ENCODE results near the gene MAP1LC3A. TPM values are rescaled to one million over a fixed set of nuclear protein-coding genes. Genes with fewer than 3 reads are reported as not detected.

The MAP1LC3A gene
- total and polyA plus RNA-seq, 4 donors: 4.9 to 38.8 (median 12.7) TPM

- TF ChIP-seq MAX (IDR thresholded peaks at IDR 0.05): no peak
Measured at GRCh38 chr20:34566978-34567891, 8.7 kb downstream of the MAP1LC3A start (continued).

GRCh38 chr20:34567892-34568865 is 9.7 kb downstream of the MAP1LC3A start:
- Histone ChIP-seq H3K4me1 (ENCODE audit: control insufficient read depth in 4 of 4, insufficient read depth in 4 of 4, low read length in 3 of 4) (peaks cover 0 to 5% (median 2%) of the 10 kb centered on the region in 4 donors), H3K27ac (ENCODE audit: low read depth in 1 of 2, low read length in 2 of 2) (no peak overlapping the region), H3K27me3 (ENCODE audit: control insufficient read depth in 4 of 4, insufficient read depth in 4 of 4, low read length in 3 of 4) (no peaks in the 10 kb centered on the region), H3K4me3 (ENCODE audit: low read depth in 1 of 3, low read length in 3 of 3) (no peak overlapping the region), H3K9ac (ENCODE audit: low read depth in 1 of 2, low read length in 2 of 2) (no peak overlapping the region), H3K36me3 (ENCODE audit: control insufficient read depth in 4 of 4, insufficient read depth in 3 of 4, low read depth in 1 of 4, low read length in 3 of 4) (peaks cover 0 to 2% (median under 1%) of the 10 kb centered on the region in 4 donors), H3K9me3 (ENCODE audit: control insufficient read depth in 4 of 4, low read length in 3 of 4) (no peaks in the 10 kb centered on the region)
- TF ChIP-seq ATF3 (IDR thresholded peaks at IDR 0.05) (no peak), EGR1 (IDR thresholded peaks at IDR 0.05; ENCODE audit: low read depth in 2 of 2) (no peak), SP1 (IDR thresholded peaks at IDR 0.05) (no peak), JUND (IDR thresholded peaks at IDR 0.05) (no peak), MAX (IDR thresholded peaks at IDR 0.05) (no peak), RAD21 (IDR thresholded peaks at IDR 0.05) (no peak), REST (IDR thresholded peaks at IDR 0.05) (no peak), HNF4A (conservative IDR thresholded peaks at IDR 0.05) (no peak), CTCF (IDR thresholded peaks at IDR 0.05; ENCODE audit: low read depth, low read length, missing input control) (no peak), YY1 (IDR thresholded peaks at IDR 0.05) (no peak), TAF1 (conservative IDR thresholded peaks at IDR 0.05) (no peak)
- no peak for DNase-seq (ENCODE audit: low spot score)
- WGBS: 92% methylated on average over 15 of the region's 15 CpGs

Data from liver (tissue), 9 donors.